GM23338 (cell line): ENCODE measurements around the gene UBXN4. TPM values are rescaled to one million over a fixed set of nuclear protein-coding genes. Genes with fewer than 3 reads are reported as not detected.
A peak's percentile ranks its signal among the peaks of the same experiment; 100 is the strongest.

Experiments used
- ATAC-seq: fragments of 200-7000 bp; cut with Tn5 transposase; 3 replicates; pipeline ENCODE4 v1.9.1; 2020
- DNase-seq: peaks from one replicate; pipeline ENCODE4 v3.0.0-alpha.2; 2015; ENCODE audit warnings: low spot score
- H2AFZ ChIP-seq: fragments of 200-600 bp; sonication (generic); 2 replicates; pipeline ENCODE4 v1.8.0; 2016; ENCODE audit warnings: antibody characterized with exemption, mild to moderate bottlenecking, moderate library complexity
- H3F3A ChIP-seq: fragments of 200-600 bp; sonication (generic); replicated peaks from 2 replicates; pipeline ENCODE4 v1.8.0; 2017; ENCODE audit warnings: antibody characterized with exemption, mixed run types, low read depth
- H3K27ac ChIP-seq: fragments of 200-600 bp; sonication (generic); 2 replicates; pipeline ENCODE4 v1.6.1; 2016; ENCODE audit warnings: low read depth
- H3K27me3 ChIP-seq: fragments of 200-600 bp; sonication (generic); 2 replicates; pipeline ENCODE4 v1.8.0; 2016; ENCODE audit warnings: mild to moderate bottlenecking, mixed run types, moderate library complexity; ENCODE audit not compliant: insufficient read depth
- H3K36me3 ChIP-seq: fragments of 200-600 bp; sonication (generic); 2 replicates; pipeline ENCODE4 v1.8.0; 2016; ENCODE audit warnings: mild to moderate bottlenecking; ENCODE audit not compliant: insufficient read depth
- H3K4me1 ChIP-seq: fragments of 200-600 bp; sonication (generic); 2 replicates; pipeline ENCODE4 v1.8.0; 2016; ENCODE audit warnings: mild to moderate bottlenecking, moderate library complexity; ENCODE audit not compliant: insufficient read depth
- H3K4me2 ChIP-seq: fragments of 200-600 bp; sonication (generic); 2 replicates; pipeline ENCODE4 v1.7.1; 2017; ENCODE audit warnings: mixed run types
- H3K4me3 ChIP-seq: fragments of 200-600 bp; sonication (generic); 2 replicates; pipeline ENCODE4 v1.6.1; 2016; ENCODE audit warnings: mixed run types
- H3K79me2 ChIP-seq: fragments of 200-600 bp; sonication (generic); replicated peaks from 2 replicates; pipeline ENCODE4 v1.8.0; 2017; ENCODE audit warnings: mild to moderate bottlenecking; ENCODE audit not compliant: insufficient read depth
- H3K9me2 ChIP-seq: fragments of 200-600 bp; sonication (generic); 2 replicates; pipeline ENCODE4 v1.8.0; 2017; ENCODE audit not compliant: insufficient read depth
- H4K20me1 ChIP-seq: fragments of 200-600 bp; sonication (generic); replicated peaks from 2 replicates; pipeline ENCODE4 v1.8.0; 2017; ENCODE audit warnings: mild to moderate bottlenecking; ENCODE audit not compliant: insufficient read depth
- H3K27ac Mint-ChIP-seq: 2 replicates; pipeline ENCODE4 v1.8.0; 2020; ENCODE audit warnings: inconsistent platforms, mild to moderate bottlenecking, moderate library complexity, mixed read lengths
- H3K27me3 Mint-ChIP-seq: 3 replicates; pipeline ENCODE4 v1.8.0; 2022; ENCODE audit warnings: low read depth, mild to moderate bottlenecking, moderate library complexity, mixed read lengths, inconsistent platforms; ENCODE audit not compliant: insufficient read depth, poor library complexity
- H3K36me3 Mint-ChIP-seq: 3 replicates; pipeline ENCODE4 v1.8.0; 2021; ENCODE audit warnings: low read depth, mild to moderate bottlenecking, inconsistent platforms, moderate library complexity, mixed read lengths
- H3K4me1 Mint-ChIP-seq: 3 replicates; pipeline ENCODE4 v1.8.0; 2020; ENCODE audit warnings: mild to moderate bottlenecking, inconsistent platforms, mixed read lengths
- H3K4me3 Mint-ChIP-seq: 3 replicates; pipeline ENCODE4 v1.8.0; 2021; ENCODE audit warnings: moderate library complexity, mild to moderate bottlenecking, inconsistent platforms, mixed read lengths
- H3K9me3 Mint-ChIP-seq: 3 replicates; pipeline ENCODE4 v1.8.0; 2020; ENCODE audit warnings: moderate library complexity, mild to moderate bottlenecking, inconsistent platforms, mixed read lengths
- CTCF ChIP-seq, 2 experiments: fragments of 200-600 bp in 1 of 2; sonication (generic) in 1 of 2; conservative IDR thresholded peaks; 2 replicates each; pipeline versions ENCODE4 v1.5.1 to v1.6.1; 2016 to 2017; ENCODE audit warnings: antibody characterized with exemption in 2 of 2, low read depth in 2 of 2, mild to moderate bottlenecking in 2 of 2, moderate library complexity in 1 of 2
- ETS1 ChIP-seq: IDR thresholded peaks from 2 replicates; pipeline ENCODE4 v1.6.1; 2016; ENCODE audit warnings: antibody characterized with exemption
- EZH2phosphoT487 ChIP-seq: fragments of 200-600 bp; sonication (generic); IDR thresholded peaks from one replicate; pipeline ENCODE4 v1.8.1; 2018; ENCODE audit warnings: antibody characterized with exemption; ENCODE audit not compliant: unreplicated experiment
- NANOG ChIP-seq: IDR thresholded peaks from 2 replicates; pipeline ENCODE4 v1.6.1; 2016; ENCODE audit warnings: antibody characterized with exemption, borderline replicate concordance
- POLR2AphosphoS5 ChIP-seq: IDR thresholded peaks from 2 replicates; pipeline ENCODE4 v1.6.1; 2016; ENCODE audit warnings: antibody characterized with exemption, low read depth
- REST ChIP-seq: IDR thresholded peaks from one replicate; pipeline ENCODE4 v1.6.1; 2018; ENCODE audit warnings: antibody characterized with exemption; ENCODE audit not compliant: unreplicated experiment
- STAT1 ChIP-seq: IDR thresholded peaks from one replicate; pipeline ENCODE4 v1.6.1; 2016; ENCODE audit warnings: antibody characterized with exemption; ENCODE audit not compliant: unreplicated experiment
- ZNF114 ChIP-seq: fragments of 250-450 bp; sonication (Bioruptor Pico); IDR thresholded peaks from 2 replicates; pipeline ENCODE4 v1.5.0; 2020; ENCODE audit warnings: mild to moderate bottlenecking, moderate library complexity
- ZNF331 ChIP-seq: fragments of 250-450 bp; sonication (Bioruptor Pico); IDR thresholded peaks from 2 replicates; pipeline ENCODE4 v1.5.0; 2020; ENCODE audit warnings: low read depth, mild to moderate bottlenecking, moderate library complexity
- ZNF462 ChIP-seq: fragments of 250-450 bp; sonication (Bioruptor Pico); IDR thresholded peaks from 2 replicates; pipeline ENCODE4 v1.5.0; 2020; ENCODE audit warnings: mild to moderate bottlenecking, moderate library complexity
- polyA plus RNA-seq: library from polyadenylated mRNA; unstranded; fragments of >200 nt; fragmentation: Nextera tagmentation; extraction: Ambion mirVana; gene quantifications from 2 replicates; pipeline ENCODE4 v1.2.1, GENCODE V29; 2016
- total RNA-seq: library from RNA; depleted of rRNA; stranded (reverse); fragments of >200 nt; shearing (Covaris generic); gene quantifications from 2 replicates; pipeline ENCODE4 v1.2.3, GENCODE V29; 2014

UBXN4 gene
- total and polyA plus RNA-seq, 2 experiments from 2014 or later, result 57.6 to 226 TPM

- Mint-ChIP-seq H3K36me3 (peaks cover 20% of the 10 kb centered on the region), H3K9me3 (peaks cover 36% of the 10 kb centered on the region), H3K4me1 (0 out of 3 replicates have a peak, but pooled peaks cover 5% of the 10 kb centered on the region), H3K27ac (no peak overlapping the region), H3K4me3 (no peak overlapping the region), H3K27me3 (peaks cover 3% of the 10 kb centered on the region)
- TF ChIP-seq ZNF331 (CRISPR knock-in tag), result no peak
- TF ChIP-seq ETS1, result no peak
- no peak for TF ChIP-seq STAT1
- TF ChIP-seq EZH2phosphoT487, result no peak
- no peak for TF ChIP-seq ZNF114 (CRISPR knock-in tag)
- TF ChIP-seq REST, result no peak
- no peak for TF ChIP-seq ZNF462 (CRISPR knock-in tag)
- no peak for TF ChIP-seq NANOG
- TF ChIP-seq POLR2AphosphoS5, result no peak
- TF ChIP-seq CTCF (conservative IDR thresholded peaks at IDR 0.05; ENCODE audit: low read depth in 2 of 2), result no peak
- H3F3A ChIP-seq, result no peaks in the 10 kb centered on the region
- H3K4me1 ChIP-seq, result no peaks in the 10 kb centered on the region
- DNase-seq, result no peak
- ATAC-seq, result no peak
- H3K9me2 ChIP-seq, result no peaks in the 10 kb centered on the region
- H3K4me2 ChIP-seq, result no peak overlapping the region
- H3K36me3 ChIP-seq, result no peaks in the 10 kb centered on the region
- no peaks in the 10 kb centered on the region for H4K20me1 ChIP-seq
- H3K27ac ChIP-seq, result no peak overlapping the region
- no peaks in the 10 kb centered on the region for H3K79me2 ChIP-seq
- peak overlapping the region; percentile 93 for H2AFZ ChIP-seq
- H3K27me3 ChIP-seq, result no peaks in the 10 kb centered on the region
- H3K4me3 ChIP-seq, result no peak overlapping the region
Measured at GRCh38 chr2:135798275-135798705, 56.6 kb downstream of the UBXN4 start.
